Activated CD8-positive, alpha-beta memory T cell treated with anti-CD3 and anti-CD28 coated beads, Interleukin-2, amount 50 U/mL, for 1 hour (primary cell): ENCODE results near the gene C1orf185.
"Not testable (repeated sequence)": the region's sequence is repeated elsewhere in the genome, so short reads cannot be mapped to it uniquely, and the experiment has no call there.

Experiments used
- DNase-seq: peaks from one replicate; pipeline ENCODE4 v3.0.0-alpha.2; 2020; ENCODE audit errors: extremely low read depth

The C1orf185 gene

GRCh38 chr1:51101976-51102375, at the start of gene C1orf185:
TSS of gene C1orf185 (plus strand) at chr1:51102228. CDS start at chr1:51102234, 6 bp downstream.
- DNase-seq, result no peak

- no peak for DNase-seq
These were observed 43.2 kb upstream of the C1orf185 start for GRCh38 chr1:51058858-51059257.

GRCh38 chr1:51061231-51061918, 40.7 kb upstream of the C1orf185 start:
- no peak for DNase-seq

- no peak for DNase-seq
These were observed 38.9 kb upstream of the C1orf185 start for GRCh38 chr1:51063121-51063520.

GRCh38 chr1:51070011-51070410, 32.0 kb upstream of the C1orf185 start:
- no peak for DNase-seq

- no peak for DNase-seq
These were observed 31.4 kb upstream of the C1orf185 start for GRCh38 chr1:51070640-51071039.

GRCh38 chr1:51071291-51072042, 30.6 kb upstream of the C1orf185 start:
- no peak for DNase-seq

GRCh38 chr1:51072043-51072439, 30.0 kb upstream of the C1orf185 start:
- DNase-seq, result no peak

- no peak for DNase-seq
These were observed 29.4 kb upstream of the C1orf185 start for GRCh38 chr1:51072651-51073050.

GRCh38 chr1:51073456-51073855, 28.6 kb upstream of the C1orf185 start:
- DNase-seq, result no peak

- no peak for DNase-seq
These were observed 15.3 kb upstream of the C1orf185 start for GRCh38 chr1:51086496-51087271.

- no peak for DNase-seq
These were observed 13.6 kb upstream of the C1orf185 start for GRCh38 chr1:51088474-51088873.

GRCh38 chr1:51093581-51093980, 8.4 kb upstream of the C1orf185 start:
- DNase-seq, result no peak

GRCh38 chr1:51097171-51097570, 4.9 kb upstream of the C1orf185 start:
- no peak for DNase-seq

GRCh38 chr1:51100264-51100880, 1.7 kb upstream of the C1orf185 start:
- no peak for DNase-seq

- DNase-seq, result no peak
These were observed 12.1 kb downstream of the C1orf185 start for GRCh38 chr1:51114137-51114536.

GRCh38 chr1:51115714-51116404, 13.8 kb downstream of the C1orf185 start:
- DNase-seq, result no peak

- DNase-seq, result no peak
These were observed 17.3 kb downstream of the C1orf185 start for GRCh38 chr1:51119331-51119730.

GRCh38 chr1:51120629-51121028, 18.6 kb downstream of the C1orf185 start:
- no peak for DNase-seq

GRCh38 chr1:51127152-51127551, 25.1 kb downstream of the C1orf185 start:
- not testable (repeated sequence) for DNase-seq

- no peak for DNase-seq
These were observed 29.2 kb downstream of the C1orf185 start for GRCh38 chr1:51131185-51131584.
